GM21737 (cell line): ENCODE data around the gene HTT.
A peak's percentile ranks its signal among the peaks of the same experiment; 100 is the strongest.

ENCODE experiments used
- ATAC-seq: cut with Tn5 transposase; IDR thresholded peaks from one replicate; pipeline ENCODE4 v1.9.1; 2021; ENCODE audit warnings: mild to moderate bottlenecking, moderate library complexity; ENCODE audit not compliant: unreplicated experiment

HTT gene

GRCh38 chr4:3197366-3198105 lies 123.1 kb downstream of the HTT start:
- no peak for ATAC-seq

- no peak for ATAC-seq
Measured at GRCh38 chr4:3198906-3199305, 124.4 kb downstream of the HTT start.

- no peak for ATAC-seq
Measured at GRCh38 chr4:3199653-3200422, 125.4 kb downstream of the HTT start.

GRCh38 chr4:3200423-3201090 lies 126.1 kb downstream of the HTT start:
- ATAC-seq, result no peak

- ATAC-seq, result peak; percentile 48
Measured at GRCh38 chr4:3201718-3202702, 127.5 kb downstream of the HTT start.

- no peak for ATAC-seq
Measured at GRCh38 chr4:3202836-3203820, 128.6 kb downstream of the HTT start.

- ATAC-seq, result no peak
Measured at GRCh38 chr4:3203971-3204431, 129.5 kb downstream of the HTT start.

GRCh38 chr4:3205995-3206394 lies 131.5 kb downstream of the HTT start:
- ATAC-seq, result no peak

- ATAC-seq, result no peak
Measured at GRCh38 chr4:3206439-3207100, 132.1 kb downstream of the HTT start.

GRCh38 chr4:3207531-3208037 lies 133.1 kb downstream of the HTT start:
- no peak for ATAC-seq

- no peak for ATAC-seq
Measured at GRCh38 chr4:3208826-3209225, 134.3 kb downstream of the HTT start.

GRCh38 chr4:3209551-3210325 lies 135.3 kb downstream of the HTT start:
- ATAC-seq, result no peak

- ATAC-seq, result no peak
Measured at GRCh38 chr4:3210467-3210866, 136.0 kb downstream of the HTT start.

GRCh38 chr4:3211866-3212265 lies 137.4 kb downstream of the HTT start:
- no peak for ATAC-seq

- ATAC-seq, result no peak
Measured at GRCh38 chr4:3212391-3213105, 138.1 kb downstream of the HTT start.

GRCh38 chr4:3213106-3213425 lies 138.6 kb downstream of the HTT start:
- no peak for ATAC-seq

- ATAC-seq, result no peak
Measured at GRCh38 chr4:3213661-3214250, 139.3 kb downstream of the HTT start.
